OCI-LY7 (cell line): ENCODE data around the gene EYS.
"Not testable (repeated sequence)": the region's sequence is repeated elsewhere in the genome, so short reads cannot be mapped to it uniquely, and the experiment has no call there.

Source experiments
- EZH2phosphoT487 ChIP-seq: fragments of 200-600 bp; sonication (generic); IDR thresholded peaks from 2 replicates; pipeline ENCODE4 v1.6.1; 2018; ENCODE audit warnings: low read depth, borderline replicate concordance, mild to moderate bottlenecking, mixed run types, antibody characterized with exemption, low read length, moderate library complexity, mixed read lengths
- TF ChIP-seq, protein P1 (sequence below): fragments of 200-600 bp; sonication (generic); conservative IDR thresholded peaks from 2 replicates; pipeline ENCODE4 v1.5.1; 2014; ENCODE audit warnings: mild to moderate bottlenecking, antibody characterized with exemption, low read length, moderate library complexity, mixed read lengths

DNA sequence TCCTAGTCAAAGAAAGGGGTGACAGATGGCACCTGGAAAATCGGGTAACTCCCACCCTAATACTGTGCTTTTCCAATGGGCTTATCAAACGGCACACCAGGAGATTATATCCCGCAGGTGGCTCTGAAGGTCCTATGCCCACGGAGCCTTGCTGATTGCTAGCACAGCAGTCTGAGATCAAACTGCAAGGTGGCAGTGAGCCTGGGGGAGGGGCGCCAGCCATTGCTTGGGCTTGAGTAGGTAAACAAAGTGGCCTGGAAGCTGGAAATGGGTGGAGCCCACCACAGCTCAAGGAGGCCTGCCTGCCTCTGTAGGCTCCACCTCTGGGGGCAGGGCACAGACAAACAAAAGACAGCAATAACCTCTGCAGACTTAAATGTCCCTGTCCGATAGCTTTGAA is 1258.9 kb downstream of the EYS start:
- TF ChIP-seq, protein P1, sequence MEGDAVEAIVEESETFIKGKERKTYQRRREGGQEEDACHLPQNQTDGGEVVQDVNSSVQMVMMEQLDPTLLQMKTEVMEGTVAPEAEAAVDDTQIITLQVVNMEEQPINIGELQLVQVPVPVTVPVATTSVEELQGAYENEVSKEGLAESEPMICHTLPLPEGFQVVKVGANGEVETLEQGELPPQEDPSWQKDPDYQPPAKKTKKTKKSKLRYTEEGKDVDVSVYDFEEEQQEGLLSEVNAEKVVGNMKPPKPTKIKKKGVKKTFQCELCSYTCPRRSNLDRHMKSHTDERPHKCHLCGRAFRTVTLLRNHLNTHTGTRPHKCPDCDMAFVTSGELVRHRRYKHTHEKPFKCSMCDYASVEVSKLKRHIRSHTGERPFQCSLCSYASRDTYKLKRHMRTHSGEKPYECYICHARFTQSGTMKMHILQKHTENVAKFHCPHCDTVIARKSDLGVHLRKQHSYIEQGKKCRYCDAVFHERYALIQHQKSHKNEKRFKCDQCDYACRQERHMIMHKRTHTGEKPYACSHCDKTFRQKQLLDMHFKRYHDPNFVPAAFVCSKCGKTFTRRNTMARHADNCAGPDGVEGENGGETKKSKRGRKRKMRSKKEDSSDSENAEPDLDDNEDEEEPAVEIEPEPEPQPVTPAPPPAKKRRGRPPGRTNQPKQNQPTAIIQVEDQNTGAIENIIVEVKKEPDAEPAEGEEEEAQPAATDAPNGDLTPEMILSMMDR = not testable (repeated sequence)
- not testable (repeated sequence) for TF ChIP-seq EZH2phosphoT487
